Epithelial cell of esophagus (primary cell): ENCODE data around the gene FAM110D.
A peak's percentile ranks its signal among the peaks of the same experiment; 100 is the strongest.

Source experiments
- DNase-seq: peaks from one replicate; pipeline ENCODE4 v3.0.0; 2010; ENCODE audit warnings: low read depth
- H3K4me3 ChIP-seq: 2 replicates; pipeline ENCODE4 v1.5.1; 2011; ENCODE audit warnings: mild to moderate bottlenecking, low read length, control low read depth
- CTCF ChIP-seq: IDR thresholded peaks from 2 replicates; pipeline ENCODE4 v1.5.1; 2011; ENCODE audit warnings: low read depth, mild to moderate bottlenecking, low read length, control low read depth, inconsistent platforms; ENCODE audit not compliant: insufficient read depth; ENCODE audit errors: missing control alignments

Gene FAM110D

GRCh38 chr1:26158908-26159742, at the start of gene FAM110D:
Gene FAM110D, plus strand, starts transcription at chr1:26159079. Its CDS starts 2,213 bp downstream, at chr1:26161292.
- H3K4me3 ChIP-seq, result no peak within 1 kb of the TSS
- no peak for DNase-seq
- no peak for TF ChIP-seq CTCF

GRCh38 chr1:26109229-26110164, 49.4 kb upstream of the FAM110D start:
- H3K4me3 ChIP-seq, result no peak overlapping the region
- no peak for TF ChIP-seq CTCF

GRCh38 chr1:26110731-26111529, 47.9 kb upstream of the FAM110D start:
- H3K4me3 ChIP-seq, result peak overlapping the region; percentile 65
- no peak for TF ChIP-seq CTCF
- DNase-seq, result peak; percentile 80

More at GRCh38 chr1:26109229-26110164, 49.4 kb upstream of the FAM110D start:
- DNase-seq, result no peak

- H3K4me3 ChIP-seq, result peak within 1 kb of the TSS; percentile 93
- peak; percentile 98 for DNase-seq
- no peak for TF ChIP-seq CTCF
Observed at GRCh38 chr1:26111530-26112406, 47.1 kb upstream of the FAM110D start, which contains the start of gene PDIK1L. Gene PDIK1L, plus strand, starts transcription at chr1:26111824. Its CDS starts 2,485 bp downstream, at chr1:26114309.

- DNase-seq, result no peak
- TF ChIP-seq CTCF, result no peak
- H3K4me3 ChIP-seq, result peak overlapping the region; percentile 93
Observed at GRCh38 chr1:26112407-26112775, 46.5 kb upstream of the FAM110D start.
